Lung (tissue), 12 donors: ENCODE measurements around the gene KRT25. TPM values are rescaled to one million over a fixed set of nuclear protein-coding genes. Genes with fewer than 3 reads are reported as not detected.

Source experiments
- ATAC-seq: fragments of 200-7000 bp; cut with Tn5 transposase; one replicate; pipeline ENCODE4 v1.9.1; 2020; ENCODE audit warnings: moderate number of reproducible peaks; ENCODE audit not compliant: insufficient read depth, low FRiP score
- DNase-seq, 3 donors: peaks; one replicate each; pipeline ENCODE4 v3.0.0-alpha.2; 2013 to 2017
- H3K27ac ChIP-seq, 2 donors: one replicate each; pipeline ENCODE4 v1.5.1; 2013; ENCODE audit warnings: mild to moderate bottlenecking in 2 of 2, moderate library complexity in 2 of 2, control low read depth in 1 of 2, inconsistent platforms in 1 of 2, low read depth in 1 of 2, low read length in 1 of 2
- H3K27me3 ChIP-seq, 3 donors: one replicate each; pipeline ENCODE4 v1.5.1; 2013; ENCODE audit warnings: low read length in 2 of 3; ENCODE audit not compliant: control insufficient read depth in 3 of 3, insufficient read depth in 3 of 3
- H3K36me3 ChIP-seq, 4 donors: one replicate each; pipeline ENCODE4 v1.5.1; 2013; ENCODE audit warnings: low read length in 4 of 4, mild to moderate bottlenecking in 1 of 4, moderate library complexity in 1 of 4; ENCODE audit not compliant: control insufficient read depth in 4 of 4, insufficient read depth in 4 of 4
- H3K4me1 ChIP-seq, 5 donors: one replicate each; pipeline ENCODE4 v1.5.1; 2013; ENCODE audit warnings: low read length in 5 of 5, mild to moderate bottlenecking in 2 of 5, moderate library complexity in 1 of 5; ENCODE audit not compliant: control insufficient read depth in 5 of 5, insufficient read depth in 5 of 5
- H3K4me3 ChIP-seq: one replicate; pipeline ENCODE4 v1.5.1; 2013; ENCODE audit warnings: mild to moderate bottlenecking, control low read depth, moderate library complexity
- H3K9ac ChIP-seq, 2 donors: one replicate each; pipeline ENCODE4 v1.5.1; 2013; ENCODE audit warnings: low read length in 2 of 2, control low read depth in 1 of 2; ENCODE audit not compliant: insufficient read depth in 1 of 2
- H3K9me3 ChIP-seq, 4 donors: one replicate each; pipeline ENCODE4 v1.5.1; 2013; ENCODE audit warnings: low read length in 3 of 4, mild to moderate bottlenecking in 1 of 4, moderate library complexity in 1 of 4; ENCODE audit not compliant: control insufficient read depth in 4 of 4, insufficient read depth in 3 of 4
- CTCF ChIP-seq: IDR thresholded peaks from 2 replicates; pipeline ENCODE4 v1.5.1; 2012; ENCODE audit warnings: mild to moderate bottlenecking; ENCODE audit errors: control extremely low read depth, extremely low read depth
- WGBS, 2 donors: extraction: QIAGEN DNeasy Blood & Tissue Kit; methylation state at CpG; one replicate each; pipeline ENCODE4 v1.1.7; 2013; 5-methylcytosine and 5-hydroxymethylcytosine counted together
- polyA plus RNA-seq, 2 donors: library from polyadenylated mRNA; stranded (reverse); fragments of 200-250 nt; gene quantifications; one replicate each; pipeline ENCODE4 v1.2.1, GENCODE V29; 2013
- total RNA-seq, 2 donors: library from RNA; depleted of rRNA in 1 of 2; stranded (reverse); fragments of >200 nt in 1 of 2; gene quantifications; one replicate each; pipeline ENCODE4 v1.2.1, GENCODE V29; 2014 to 2021
- donor health status: control.
- donor health status: control.
- donor health status: Bipolar disorder and iron deficiency.
- donor health status: healthy.
- donor health status: DM: yes; HTN: yes; CAD: no.

KRT25 gene
- total and polyA plus RNA-seq, 4 donors, result not detected

- DNase-seq, result peak in 2 of 3 donors; percentile 25 to 33
- Histone ChIP-seq H3K9ac (no peak overlapping the region), H3K4me1 (peaks cover 0 to 19% (median 0%) of the 10 kb centered on the region in 5 donors), H3K27ac (no peak overlapping the region), H3K27me3 (peaks cover 0 to 7% (median 0%) of the 10 kb centered on the region in 3 donors), H3K36me3 (no peaks in the 10 kb centered on the region), H3K4me3 (no peak overlapping the region), H3K9me3 (no peaks in the 10 kb centered on the region)
- no peak for ATAC-seq
- 60 to 74% methylated on average over 10 of the region's 10 CpGs for WGBS, 2 donors
- no peak for TF ChIP-seq CTCF
Observed at GRCh38 chr17:40793832-40794231, 38.7 kb upstream of the KRT25 start.

GRCh38 chr17:40791787-40792436, 36.8 kb upstream of the KRT25 start:
- Histone ChIP-seq H3K36me3 (no peaks in the 10 kb centered on the region), H3K9me3 (no peaks in the 10 kb centered on the region), H3K4me3 (no peak overlapping the region), H3K4me1 (peaks cover 0 to 19% (median 0%) of the 10 kb centered on the region in 5 donors), H3K27me3 (peaks cover 0 to 5% (median 0%) of the 10 kb centered on the region in 3 donors), H3K9ac (no peak overlapping the region), H3K27ac (no peak overlapping the region)
- peak; percentile 26 to 89 (median 81) for DNase-seq
- ATAC-seq, result no peak
- 34 to 45% methylated on average over 6 of the region's 6 CpGs for WGBS, 2 donors
- peak; percentile 19 for TF ChIP-seq CTCF

GRCh38 chr17:40791111-40791510, 36.0 kb upstream of the KRT25 start:
- ATAC-seq (no peak), DNase-seq (peak in 2 of 3 donors; percentile 80 to 88)
- Histone ChIP-seq H3K36me3 (no peaks in the 10 kb centered on the region), H3K27ac (no peak overlapping the region), H3K9me3 (no peaks in the 10 kb centered on the region), H3K9ac (no peak overlapping the region), H3K4me1 (peaks cover 0 to 19% (median 0%) of the 10 kb centered on the region in 5 donors), H3K27me3 (peaks cover 0 to 5% (median 0%) of the 10 kb centered on the region in 3 donors), H3K4me3 (no peak overlapping the region)
- whole genome bisulfite sequencing, 2 donors, result 80 to 91% methylated on average over 1 of the region's 1 CpG
- no peak for TF ChIP-seq CTCF
